Calu3 (cell line): ENCODE results near the gene NPBWR2. TPM values are rescaled to one million over a fixed set of nuclear protein-coding genes. Genes with fewer than 3 reads are reported as not detected.

Source experiments
- BruUV-seq: library from RNA; stranded (reverse); fragments of 400-500 nt; replicated peaks from 2 replicates; lab custom pipeline; 2021; lab: Mats Ljungman, UMichigan
- CTCF ChIA-PET: fragments of 300-600 bp; sonication (Branson Sonifier 250); formaldehyde crosslinking; loops from one replicate; lab custom pipeline; 2022; ENCODE audit warnings: antibody characterized with exemption; lab: Charles Lee
- DNase-seq: peaks from one replicate; pipeline ENCODE4 v3.0.0; 2022
- H3K27ac Mint-ChIP-seq: one replicate; pipeline ENCODE4 v1.8.0; 2022; ENCODE audit warnings: mixed read lengths; ENCODE audit not compliant: unreplicated experiment
- H3K27me3 Mint-ChIP-seq: one replicate; pipeline ENCODE4 v1.8.0; 2022; ENCODE audit warnings: mixed read lengths; ENCODE audit not compliant: unreplicated experiment
- H3K36me3 Mint-ChIP-seq: one replicate; pipeline ENCODE4 v1.8.0; 2022; ENCODE audit warnings: mild to moderate bottlenecking, moderate library complexity, mixed read lengths; ENCODE audit not compliant: insufficient read depth, unreplicated experiment
- H3K4me1 Mint-ChIP-seq: one replicate; pipeline ENCODE4 v1.8.0; 2022; ENCODE audit warnings: mild to moderate bottlenecking, low read depth, mixed read lengths; ENCODE audit not compliant: unreplicated experiment
- H3K4me3 Mint-ChIP-seq: one replicate; pipeline ENCODE4 v1.8.0; 2022; ENCODE audit warnings: mild to moderate bottlenecking, low read depth, moderate library complexity, mixed read lengths; ENCODE audit not compliant: unreplicated experiment
- H3K9me3 Mint-ChIP-seq: one replicate; pipeline ENCODE4 v1.8.0; 2022; ENCODE audit warnings: low read depth, mixed read lengths; ENCODE audit not compliant: unreplicated experiment
- intact Hi-C: fragments of 100-400 bp; cut with micrococcal nuclease; formaldehyde crosslinking; loops from one replicate; pipeline ENCODE4 v1.10.0; 2022; ENCODE audit not compliant: unreplicated experiment
- total RNA-seq: library from RNA; stranded (reverse); gene quantifications from 2 replicates; pipeline ENCODE4 v1.2.3, GENCODE V29; 2022
- TF ChIP-seq, protein P1 (sequence below): fragments of 200-600 bp; IDR thresholded peaks from one replicate; pipeline ENCODE4 v1.8.0; 2022; ENCODE audit warnings: antibody characterized with exemption; ENCODE audit not compliant: unreplicated experiment

Gene NPBWR2
- total RNA-seq, 1 experiment from 2014 or later, result not detected

DNA sequence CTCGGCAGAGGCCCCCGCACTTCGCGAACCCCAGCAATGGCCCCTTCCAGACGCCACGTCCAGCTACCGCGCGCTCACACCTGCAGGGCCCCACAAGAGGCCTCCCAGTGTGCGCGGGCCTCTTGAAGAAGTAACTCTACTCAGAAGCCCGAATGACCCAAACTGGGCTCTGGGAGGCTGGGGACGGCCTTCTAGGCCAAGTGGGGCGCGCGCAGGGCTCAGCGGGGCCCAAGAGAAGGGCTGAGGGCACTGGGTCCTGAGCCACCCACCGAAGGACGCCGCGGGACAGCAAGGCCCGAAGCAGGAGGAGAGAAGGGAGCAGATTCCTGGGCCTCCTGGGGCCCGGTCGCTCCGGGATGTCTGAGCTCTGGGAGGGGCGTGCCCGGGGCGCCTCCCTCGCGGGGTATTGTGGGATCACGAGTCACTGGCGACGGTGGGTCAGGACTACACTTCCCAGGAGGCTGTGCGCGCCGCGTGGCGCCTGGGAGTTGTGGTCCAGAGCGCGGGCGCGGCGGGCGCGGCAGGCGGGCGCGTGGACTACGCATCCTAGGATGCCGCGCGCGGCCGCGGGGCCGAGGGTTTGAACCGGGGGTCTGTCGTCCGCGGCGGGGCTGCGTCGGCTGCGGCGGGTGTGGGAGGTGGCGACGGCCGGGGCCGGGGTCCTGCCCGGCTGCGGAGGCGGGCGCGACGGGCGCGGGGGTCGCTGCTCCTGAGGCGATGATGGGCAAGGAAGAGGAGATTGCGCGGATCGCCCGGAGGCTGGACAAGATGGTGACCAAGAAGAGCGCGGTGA is 44.6 kb downstream of the NPBWR2 start, which contains the start of gene TCEA2:
TSS of gene TCEA2 (plus strand) at position 603 of the 793 bp plus-strand sequence. CDS start at position 718, 115 bp downstream.
- intact Hi-C loops, result no loop called here
- BruUV-seq, result no TSS peak
- CTCF ChIA-PET, result interaction anchor here (1.0 to 1.6 kb wide), 5 partner anchors 9 to 24 kb away, joined by 3 to 7 read pairs (median 6); partner anchors contain the start of gene LKAAEAR1
- Mint-ChIP-seq H3K4me1 (peaks cover 58% of the 10 kb centered on the region), H3K36me3 (peaks cover 45% of the 10 kb centered on the region), H3K4me3 (peak within 1 kb of the TSS; percentile 72), H3K27me3 (no peaks in the 10 kb centered on the region), H3K9me3 (no peaks in the 10 kb centered on the region), H3K27ac (peak within 1 kb of the TSS; percentile 24)
- DNase-seq, result peak; percentile 99
- TF ChIP-seq, protein P1, sequence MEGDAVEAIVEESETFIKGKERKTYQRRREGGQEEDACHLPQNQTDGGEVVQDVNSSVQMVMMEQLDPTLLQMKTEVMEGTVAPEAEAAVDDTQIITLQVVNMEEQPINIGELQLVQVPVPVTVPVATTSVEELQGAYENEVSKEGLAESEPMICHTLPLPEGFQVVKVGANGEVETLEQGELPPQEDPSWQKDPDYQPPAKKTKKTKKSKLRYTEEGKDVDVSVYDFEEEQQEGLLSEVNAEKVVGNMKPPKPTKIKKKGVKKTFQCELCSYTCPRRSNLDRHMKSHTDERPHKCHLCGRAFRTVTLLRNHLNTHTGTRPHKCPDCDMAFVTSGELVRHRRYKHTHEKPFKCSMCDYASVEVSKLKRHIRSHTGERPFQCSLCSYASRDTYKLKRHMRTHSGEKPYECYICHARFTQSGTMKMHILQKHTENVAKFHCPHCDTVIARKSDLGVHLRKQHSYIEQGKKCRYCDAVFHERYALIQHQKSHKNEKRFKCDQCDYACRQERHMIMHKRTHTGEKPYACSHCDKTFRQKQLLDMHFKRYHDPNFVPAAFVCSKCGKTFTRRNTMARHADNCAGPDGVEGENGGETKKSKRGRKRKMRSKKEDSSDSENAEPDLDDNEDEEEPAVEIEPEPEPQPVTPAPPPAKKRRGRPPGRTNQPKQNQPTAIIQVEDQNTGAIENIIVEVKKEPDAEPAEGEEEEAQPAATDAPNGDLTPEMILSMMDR, result no peak

DNA sequence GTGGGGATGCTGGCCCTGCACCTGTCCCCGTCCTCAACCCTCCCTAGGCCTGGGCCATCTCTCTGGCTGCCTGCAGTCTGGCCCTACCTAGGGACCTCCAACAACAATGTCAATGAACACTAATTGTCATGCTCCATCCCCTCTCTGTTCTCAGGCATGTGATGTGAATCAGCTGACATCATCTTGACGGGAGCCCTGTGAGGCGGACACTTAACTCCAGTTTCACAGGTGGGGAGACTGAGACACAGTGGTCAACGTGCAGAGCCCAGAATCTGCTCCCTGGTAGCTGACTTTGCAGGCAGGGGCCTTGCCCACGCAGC is 45.1 kb downstream of the NPBWR2 start:
- Mint-ChIP-seq H3K27ac (peak overlapping the region; percentile 12), H3K4me3 (peak overlapping the region; percentile 72), H3K9me3 (no peaks in the 10 kb centered on the region), H3K27me3 (no peaks in the 10 kb centered on the region), H3K36me3 (peaks cover 45% of the 10 kb centered on the region), H3K4me1 (peaks cover 61% of the 10 kb centered on the region)
- intact Hi-C loops, result no loop called here
- no peak for DNase-seq
- CTCF ChIA-PET, result interaction anchor here (1.0 to 1.6 kb wide), 4 partner anchors 9 to 24 kb away, joined by 3 to 7 read pairs (median 6); partner anchors contain the start of gene LKAAEAR1
- no TSS peak for BruUV-seq
- TF ChIP-seq, protein P1, result no peak

DNA sequence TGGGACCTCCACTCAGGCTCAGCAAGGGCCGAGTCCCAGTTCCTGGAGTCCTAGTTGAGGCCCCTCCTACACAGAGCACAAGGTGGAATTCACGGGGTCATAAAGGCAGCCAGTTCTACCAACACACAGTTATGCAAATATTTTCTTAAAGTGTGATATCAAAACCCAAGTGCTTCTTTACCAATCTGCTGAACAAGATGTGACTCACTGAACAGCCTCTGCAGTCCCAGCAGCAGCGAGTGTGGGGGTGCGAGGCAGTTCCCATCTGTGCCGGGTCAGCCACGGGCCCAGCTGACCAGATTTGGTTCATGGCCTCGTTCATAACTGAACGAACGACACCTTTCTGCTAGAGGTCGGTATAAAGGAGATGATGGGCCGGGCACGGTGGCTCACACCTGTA is 48.8 kb downstream of the NPBWR2 start:
- no peak overlapping the region for H3K27ac Mint-ChIP-seq
- CTCF ChIA-PET, result no interaction called here
- peak; percentile 50 for DNase-seq
- H3K4me1 Mint-ChIP-seq, result peaks cover 27% of the 10 kb centered on the region
- BruUV-seq, result no TSS peak
- peak overlapping the region; percentile 49 for H3K4me3 Mint-ChIP-seq
- peaks cover 25% of the 10 kb centered on the region for H3K27me3 Mint-ChIP-seq
- no peaks in the 10 kb centered on the region for H3K9me3 Mint-ChIP-seq
- peaks cover 17% of the 10 kb centered on the region for H3K36me3 Mint-ChIP-seq
- intact Hi-C loops, result loop anchor here (10.0 kb wide), 1 partner anchor 164 kb away; the partner anchor contains the start of gene DNAJC5
- TF ChIP-seq, protein P1, result no peak

DNA sequence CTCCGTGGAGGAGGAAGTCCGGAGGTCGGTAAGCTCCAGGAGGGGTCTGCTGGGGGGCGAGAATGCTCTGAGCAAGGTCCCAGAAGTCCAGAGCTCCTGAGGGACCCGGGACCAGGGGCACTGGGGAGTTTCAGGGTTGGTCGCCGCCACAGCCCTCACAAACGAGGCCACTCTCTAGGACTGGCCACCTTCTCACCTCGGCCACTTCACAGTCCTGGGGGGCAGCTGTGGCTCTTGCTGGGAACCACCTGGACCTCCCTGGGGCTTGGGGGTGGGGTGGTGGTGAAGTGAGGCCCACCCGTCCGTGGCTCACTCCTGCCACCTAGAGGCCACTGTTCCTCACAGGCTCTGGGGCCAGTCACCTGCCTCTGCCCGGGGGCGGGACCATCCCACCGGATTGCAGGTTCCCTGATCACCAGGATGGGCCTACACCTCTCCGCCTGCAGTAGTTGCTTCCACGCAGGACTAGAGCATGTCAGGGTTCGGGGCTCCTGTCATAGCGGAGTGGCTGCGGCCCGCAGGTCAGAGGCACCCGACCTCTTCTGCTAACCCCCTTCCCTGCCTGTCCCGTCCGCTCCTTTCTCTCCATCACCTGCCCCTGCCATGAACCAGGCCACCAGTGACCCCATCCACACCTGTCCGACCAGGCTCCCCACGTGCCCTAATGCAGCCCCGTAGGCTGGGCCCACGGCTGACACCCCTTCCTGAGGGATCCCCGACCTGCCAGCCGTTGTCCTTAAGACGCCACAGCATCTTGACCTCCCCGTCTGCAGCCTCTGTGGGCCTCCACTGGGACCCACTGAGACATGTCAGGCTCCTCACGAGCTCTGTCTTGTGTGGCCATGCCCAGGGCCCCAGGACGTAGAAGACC is 49.5 kb downstream of the NPBWR2 start:
- Mint-ChIP-seq H3K9me3 (no peaks in the 10 kb centered on the region), H3K36me3 (peaks cover 10% of the 10 kb centered on the region), H3K4me1 (peaks cover 25% of the 10 kb centered on the region), H3K27me3 (peaks cover 32% of the 10 kb centered on the region), H3K4me3 (peak overlapping the region; percentile 49), H3K27ac (no peak overlapping the region)
- intact Hi-C loops, result loop anchor here (10.0 kb wide), 1 partner anchor 163 kb away; the partner anchor contains the start of gene DNAJC5
- no TSS peak for BruUV-seq
- peak; percentile 96 for DNase-seq
- TF ChIP-seq, protein P1, result peak; percentile 93
- CTCF ChIA-PET, result interaction anchor here (0.6 to 2.7 kb wide), 3 partner anchors 19 to 488 kb away, joined by 3 to 13 read pairs (median 7); partner anchors contain the start of gene PRPF6
